Pancreas (tissue), 10 donors: Measurements from ENCODE around the gene TNFRSF8. TPM values are rescaled to one million over a fixed set of nuclear protein-coding genes. Genes with fewer than 3 reads are reported as not detected.

ENCODE experiments used
- ATAC-seq, 4 donors: fragments of 200-7000 bp; cut with Tn5 transposase; one replicate each; pipeline versions ENCODE4 v1.8.0 to v1.9.1; 2020; ENCODE audit warnings: mild to moderate bottlenecking in 4 of 4, moderate library complexity in 4 of 4
- DNase-seq, 6 donors: peaks; one replicate each; pipeline ENCODE4 v3.0.0-alpha.2; 2020
- FAIRE-seq: peaks from 2 replicates; lab custom pipeline; 2012; peaks lifted over from hg19 to GRCh38; lab: Jason Lieb, UNC
- H3K27ac ChIP-seq, 4 donors: fragments of 200-600 bp; sonication (generic); 1 replicate in 3 of 4; 2 replicates in 1 of 4; pipeline versions ENCODE4 v1.5.0 to v1.8.0; 2020
- H3K27me3 ChIP-seq, 4 donors: fragments of 200-600 bp; one replicate each; pipeline ENCODE4 v1.8.0; 2021
- H3K36me3 ChIP-seq, 3 donors: fragments of 200-600 bp; sonication (generic) in 1 of 3; one replicate each; pipeline versions ENCODE4 v1.5.0 to v1.8.0; 2020 to 2021
- H3K4me1 ChIP-seq, 3 donors: fragments of 200-600 bp; one replicate each; pipeline ENCODE4 v1.8.0; 2021
- H3K4me3 ChIP-seq, 4 donors: fragments of 200-600 bp; sonication (generic) in 2 of 4; one replicate each; pipeline versions ENCODE4 v1.5.0 to v1.8.0; 2020 to 2021
- H3K9me3 ChIP-seq, 4 donors: fragments of 200-600 bp; one replicate each; pipeline ENCODE4 v1.8.0; 2021
- WGBS, 2 donors: extraction: QIAGEN DNeasy Blood & Tissue Kit; methylation state at CpG; one replicate each; pipeline ENCODE4 v1.1.7; 2013; 5-methylcytosine and 5-hydroxymethylcytosine counted together
- intact Hi-C, 3 donors: fragments of 100-400 bp; cut with DNase I; formaldehyde crosslinking; loops; one replicate each; pipeline versions ENCODE4 v1.11.1 to v1.14.2; 2022
- polyA plus RNA-seq, 2 donors: library from polyadenylated mRNA; stranded (reverse); fragments of 200-250 nt; gene quantifications; one replicate each; pipeline ENCODE4 v1.2.3, GENCODE V29; 2013
- total RNA-seq, 6 donors: library from RNA; stranded (reverse); fragmentation: NEBNext Ultra II Directional in 4 of 6; extraction: Animal tissue kit (Norgen Biotek cat#: 25700) in 4 of 6; gene quantifications; one replicate each; pipeline versions ENCODE4 v1.2.1 to v1.2.4, GENCODE V29; 2021 to 2023
- TF ChIP-seq, protein P1 (sequence below), 4 donors: fragments of 200-600 bp; sonication (generic) in 3 of 4; IDR thresholded peaks; one replicate each; pipeline versions ENCODE4 v1.5.0 to v1.8.0; 2021; ENCODE audit warnings: antibody characterized with exemption in 4 of 4
- donor health status: healthy with polysubstance abuse.
- donor health status: DM: no; HTN: no; CAD: no; lungs with moderate emphysema.
- donor health status: DM: no; HTN: no; CAD: no.
- donor health status: control.
- donor health status: control.
- donor health status: Bipolar disorder and iron deficiency.
- donor health status: DM: yes; HTN: yes; CAD: no.
- donor health status: DM: no; HTN: no; CAD: no.
- donor health status: DM: no; HTN: no; CAD: no.
- donor health status: DM: yes; HTN: yes; CAD: no.

TNFRSF8 gene
- total and polyA plus RNA-seq, 8 donors: 0.08 to 0.72 (median 0.25) TPM; not detected in 1

DNA sequence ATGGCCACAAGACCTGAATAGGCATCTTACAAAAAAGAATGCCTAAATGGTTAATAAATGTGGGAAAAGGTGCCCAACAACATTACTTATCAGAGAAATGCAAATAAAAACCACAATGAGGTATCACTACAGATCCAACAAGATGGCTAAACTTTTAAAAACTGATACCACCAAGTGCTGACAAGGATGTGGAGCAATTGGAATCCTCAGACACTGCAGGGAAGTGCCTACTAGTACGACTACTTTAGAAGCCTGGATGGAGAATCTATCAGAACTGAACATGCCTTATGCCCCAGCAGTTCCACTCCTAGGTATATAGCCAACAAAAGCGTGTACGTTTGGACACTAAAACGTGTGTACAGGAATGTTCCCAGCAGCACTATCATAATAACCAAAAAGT lies 19.9 kb downstream of the TNFRSF8 start:
- no peak for FAIRE-seq
- WGBS, 2 donors: 72 to 81% methylated on average over 4 of the region's 4 CpGs
- no peaks in the 10 kb centered on the region for H3K36me3 ChIP-seq
- no peak overlapping the region for H3K4me3 ChIP-seq
- intact Hi-C loops: no loop called here
- H3K9me3 ChIP-seq: no peaks in the 10 kb centered on the region
- TF ChIP-seq, protein P1, sequence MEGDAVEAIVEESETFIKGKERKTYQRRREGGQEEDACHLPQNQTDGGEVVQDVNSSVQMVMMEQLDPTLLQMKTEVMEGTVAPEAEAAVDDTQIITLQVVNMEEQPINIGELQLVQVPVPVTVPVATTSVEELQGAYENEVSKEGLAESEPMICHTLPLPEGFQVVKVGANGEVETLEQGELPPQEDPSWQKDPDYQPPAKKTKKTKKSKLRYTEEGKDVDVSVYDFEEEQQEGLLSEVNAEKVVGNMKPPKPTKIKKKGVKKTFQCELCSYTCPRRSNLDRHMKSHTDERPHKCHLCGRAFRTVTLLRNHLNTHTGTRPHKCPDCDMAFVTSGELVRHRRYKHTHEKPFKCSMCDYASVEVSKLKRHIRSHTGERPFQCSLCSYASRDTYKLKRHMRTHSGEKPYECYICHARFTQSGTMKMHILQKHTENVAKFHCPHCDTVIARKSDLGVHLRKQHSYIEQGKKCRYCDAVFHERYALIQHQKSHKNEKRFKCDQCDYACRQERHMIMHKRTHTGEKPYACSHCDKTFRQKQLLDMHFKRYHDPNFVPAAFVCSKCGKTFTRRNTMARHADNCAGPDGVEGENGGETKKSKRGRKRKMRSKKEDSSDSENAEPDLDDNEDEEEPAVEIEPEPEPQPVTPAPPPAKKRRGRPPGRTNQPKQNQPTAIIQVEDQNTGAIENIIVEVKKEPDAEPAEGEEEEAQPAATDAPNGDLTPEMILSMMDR (IDR thresholded peaks at IDR 0.05): no peak
- H3K4me1 ChIP-seq: no peaks in the 10 kb centered on the region
- H3K27ac ChIP-seq: no peak overlapping the region
- no peak for DNase-seq
- no peaks in the 10 kb centered on the region for H3K27me3 ChIP-seq
- no peak for ATAC-seq

DNA sequence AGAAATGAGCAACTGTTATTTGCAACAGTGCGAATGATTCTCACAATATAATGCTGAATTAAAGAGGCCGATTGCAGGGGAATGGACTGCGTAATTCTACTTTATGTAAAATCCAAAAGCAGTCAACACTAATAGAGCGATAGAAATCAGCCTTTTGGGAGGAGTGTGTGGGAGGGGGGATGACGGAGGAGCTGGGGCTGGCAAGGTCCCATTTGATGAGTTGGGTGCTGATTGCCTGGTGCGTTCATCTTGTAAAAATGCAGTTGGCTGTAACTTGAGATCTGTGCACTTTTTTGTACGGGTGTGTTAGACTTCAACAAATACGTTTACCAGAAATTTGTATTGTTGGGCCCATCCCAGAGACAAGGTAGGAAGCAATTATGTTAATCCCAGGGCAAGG lies 20.7 kb downstream of the TNFRSF8 start:
- Histone ChIP-seq H3K9me3 (no peaks in the 10 kb centered on the region), H3K4me3 (no peak overlapping the region), H3K4me1 (no peaks in the 10 kb centered on the region), H3K36me3 (no peaks in the 10 kb centered on the region), H3K27me3 (no peaks in the 10 kb centered on the region), H3K27ac (no peak overlapping the region)
- intact Hi-C loops: no loop called here
- WGBS, 2 donors: 77 to 81% methylated on average over 8 of the region's 8 CpGs
- ATAC-seq: no peak
- TF ChIP-seq, protein P1 (IDR thresholded peaks at IDR 0.05): no peak
- no peak for DNase-seq
- no peak for FAIRE-seq

DNA sequence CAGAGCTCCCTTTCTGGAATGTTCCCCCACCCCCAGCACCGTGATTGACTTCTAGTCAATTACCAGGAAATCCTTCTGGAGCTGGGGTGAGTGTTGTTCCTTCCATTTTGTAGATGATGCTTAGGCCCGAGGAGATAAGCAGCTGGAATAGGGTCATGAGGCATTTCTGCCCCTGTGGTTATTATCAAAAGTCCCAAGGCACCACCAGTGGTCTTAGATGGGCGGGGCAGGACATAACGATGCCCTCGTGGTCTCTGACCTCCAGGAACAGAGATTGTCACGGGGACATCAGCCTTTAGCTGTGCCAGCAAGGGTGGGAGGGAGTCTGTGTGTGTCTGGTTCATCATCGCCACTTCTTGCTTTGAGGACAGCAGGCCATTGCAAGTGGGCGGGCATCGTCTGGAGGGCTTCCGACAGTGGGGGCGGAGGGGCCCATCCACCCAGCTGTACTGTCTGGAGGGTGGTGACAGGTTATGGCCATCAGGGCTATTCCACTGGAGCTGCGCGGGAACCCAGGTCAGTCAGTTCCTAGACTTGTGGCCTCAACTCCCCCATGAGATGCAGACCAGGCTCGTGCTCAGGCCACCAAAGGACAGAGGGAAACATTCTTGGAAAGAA lies 22.6 kb downstream of the TNFRSF8 start:
- no peaks in the 10 kb centered on the region for H3K4me1 ChIP-seq
- no peak overlapping the region for H3K27ac ChIP-seq
- H3K36me3 ChIP-seq: no peaks in the 10 kb centered on the region
- ATAC-seq (no peak), FAIRE-seq (no peak), DNase-seq (no peak)
- no peaks in the 10 kb centered on the region for H3K9me3 ChIP-seq
- intact Hi-C loops: no loop called here
- no peaks in the 10 kb centered on the region for H3K27me3 ChIP-seq
- no peak overlapping the region for H3K4me3 ChIP-seq
- 71 to 74% methylated on average over 14 of the region's 14 CpGs for WGBS, 2 donors
- TF ChIP-seq, protein P1 (IDR thresholded peaks at IDR 0.05): no peak

DNA sequence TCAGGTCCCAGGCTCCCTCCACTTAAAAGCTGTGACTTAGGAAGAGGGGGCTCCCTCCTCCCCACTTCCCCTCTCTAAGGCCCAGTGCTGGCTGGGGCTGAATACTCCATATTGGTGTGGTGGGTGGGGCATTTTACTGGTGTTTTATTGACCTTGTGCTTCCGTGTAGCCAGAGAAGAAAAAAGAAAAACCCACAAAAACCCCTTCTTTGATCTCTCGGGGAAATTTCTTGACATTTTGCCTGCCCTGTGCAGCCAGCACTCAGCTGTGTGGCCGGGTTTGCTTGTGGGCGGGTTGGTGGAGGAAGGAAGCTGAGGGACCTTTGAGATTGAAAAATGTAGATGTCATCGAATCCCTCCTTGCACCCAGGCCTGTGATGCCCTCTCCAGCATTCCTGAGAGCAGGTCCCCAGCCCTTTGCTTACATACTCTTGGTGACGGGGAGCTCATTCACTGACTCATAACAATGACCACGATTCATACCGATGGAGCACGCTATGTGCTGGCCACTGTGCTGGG lies 24.8 kb downstream of the TNFRSF8 start:
- no peaks in the 10 kb centered on the region for H3K9me3 ChIP-seq
- DNase-seq: no peak
- TF ChIP-seq, protein P1 (IDR thresholded peaks at IDR 0.05): no peak
- 66 to 67% methylated on average over 9 of the region's 9 CpGs for WGBS, 2 donors
- no peaks in the 10 kb centered on the region for H3K4me1 ChIP-seq
- no peak for ATAC-seq
- intact Hi-C loops: no loop called here
- no peak overlapping the region for H3K27ac ChIP-seq
- H3K27me3 ChIP-seq: no peaks in the 10 kb centered on the region
- H3K36me3 ChIP-seq: no peaks in the 10 kb centered on the region
- no peak overlapping the region for H3K4me3 ChIP-seq
- FAIRE-seq: no peak

DNA sequence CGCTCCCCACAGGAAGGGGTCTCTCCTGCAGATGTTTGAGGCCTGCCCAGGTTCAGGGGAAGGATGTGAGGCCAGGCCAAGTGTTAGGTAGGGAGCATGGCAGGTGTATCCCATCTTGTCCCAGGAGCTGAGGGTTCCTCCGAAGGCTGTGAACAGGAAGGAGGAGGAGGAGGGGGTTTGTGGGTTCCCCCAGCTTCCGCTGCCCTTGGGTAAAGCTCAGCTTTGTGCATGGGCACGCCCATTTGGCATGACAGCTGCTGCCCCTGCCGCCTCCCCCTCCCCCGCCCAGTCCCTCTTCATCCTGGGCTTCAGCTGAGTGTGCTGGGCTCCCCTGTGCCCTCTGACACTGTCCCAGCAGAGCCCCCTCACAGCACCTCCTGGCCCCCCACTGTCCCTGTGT lies 25.5 kb downstream of the TNFRSF8 start:
- whole genome bisulfite sequencing, 2 donors: 65 to 77% methylated on average over 5 to 6 of the region's 6 CpGs
- no peak for DNase-seq

More for the DNA sequence above, 25.5 kb downstream of the TNFRSF8 start:
- Histone ChIP-seq H3K9me3 (no peaks in the 10 kb centered on the region), H3K27me3 (no peaks in the 10 kb centered on the region), H3K36me3 (no peaks in the 10 kb centered on the region), H3K4me1 (no peaks in the 10 kb centered on the region), H3K4me3 (no peak overlapping the region), H3K27ac (no peak overlapping the region)
- FAIRE-seq: no peak
- intact Hi-C loops: no loop called here
- ATAC-seq: no peak
- TF ChIP-seq, protein P1 (IDR thresholded peaks at IDR 0.05): no peak
